Neuronal stem cell (in vitro differentiated cells): Measurements from ENCODE around the gene FAM163B.

Source experiments
- DNase-seq: peaks from one replicate; pipeline ENCODE4 v3.0.0-alpha.2; 2013; ENCODE audit warnings: low spot score
- H2AFZ ChIP-seq: one replicate; pipeline ENCODE4 v1.6.1; 2013; ENCODE audit warnings: mild to moderate bottlenecking, low read length, inconsistent platforms
- H2AK5ac ChIP-seq: 2 replicates; pipeline ENCODE4 v1.6.1; 2013; ENCODE audit warnings: low read depth, mild to moderate bottlenecking, inconsistent platforms, low read length, moderate library complexity, mixed read lengths
- H2BK120ac ChIP-seq: 2 replicates; pipeline ENCODE4 v1.6.1; 2013; ENCODE audit warnings: low read depth, mild to moderate bottlenecking, inconsistent platforms, low read length, moderate library complexity, mixed read lengths
- H2BK12ac ChIP-seq: one replicate; pipeline ENCODE4 v1.6.1; 2013; ENCODE audit warnings: low read length, inconsistent platforms
- H2BK15ac ChIP-seq: 2 replicates; pipeline ENCODE4 v1.6.1; 2013; ENCODE audit warnings: mild to moderate bottlenecking, low read length, inconsistent platforms, mixed read lengths
- H2BK5ac ChIP-seq: one replicate; pipeline ENCODE4 v1.6.1; 2013; ENCODE audit warnings: inconsistent platforms, mild to moderate bottlenecking, low read length, moderate library complexity
- H3K14ac ChIP-seq: one replicate; pipeline ENCODE4 v1.6.1; 2013; ENCODE audit warnings: low read length, inconsistent platforms
- H3K18ac ChIP-seq: 2 replicates; pipeline ENCODE4 v1.6.1; 2013; ENCODE audit warnings: low read length, inconsistent platforms
- H3K23ac ChIP-seq: 2 replicates; pipeline ENCODE4 v1.6.1; 2013; ENCODE audit warnings: low read depth, mild to moderate bottlenecking, mixed read lengths, low read length, inconsistent platforms; ENCODE audit not compliant: poor library complexity
- H3K27ac ChIP-seq: replicated peaks from 3 replicates; pipeline ENCODE4 v1.5.1; 2013; ENCODE audit warnings: low read length, inconsistent platforms
- H3K27me3 ChIP-seq, 3 experiments: 2 replicates each; pipeline ENCODE4 v1.6.1; 2013; ENCODE audit warnings: low read length in 3 of 3, mild to moderate bottlenecking in 2 of 3, inconsistent platforms in 1 of 3, low read depth in 1 of 3, mixed read lengths in 1 of 3, moderate library complexity in 1 of 3; ENCODE audit not compliant: control insufficient read depth in 3 of 3, insufficient read depth in 3 of 3
- H3K36me3 ChIP-seq, 2 donors: replicated peaks in 1 of 2; 2 replicates each; pipeline ENCODE4 v1.6.1; 2013; ENCODE audit warnings: low read length in 2 of 2; ENCODE audit not compliant: control insufficient read depth in 2 of 2, insufficient read depth in 2 of 2
- H3K4ac ChIP-seq: 2 replicates; pipeline ENCODE4 v1.6.1; 2013; ENCODE audit warnings: inconsistent platforms, mild to moderate bottlenecking, low read length, moderate library complexity
- H3K4me1 ChIP-seq, 2 donors: 1 replicate in 1 of 2; 2 replicates in 1 of 2; pipeline ENCODE4 v1.6.1; 2013; ENCODE audit warnings: low read length in 2 of 2, low read depth in 1 of 2; ENCODE audit not compliant: control insufficient read depth in 2 of 2, insufficient read depth in 1 of 2
- H3K4me2 ChIP-seq: one replicate; pipeline ENCODE4 v1.6.1; 2013; ENCODE audit warnings: mild to moderate bottlenecking, low read length, inconsistent platforms; ENCODE audit not compliant: insufficient read depth, poor library complexity, severe bottlenecking
- H3K4me3 ChIP-seq, 2 donors: 2 replicates each; pipeline ENCODE4 v1.5.1; 2013; ENCODE audit warnings: low read length in 2 of 2, mild to moderate bottlenecking in 2 of 2, inconsistent platforms in 1 of 2, moderate library complexity in 1 of 2
- H3K79me1 ChIP-seq: one replicate; pipeline ENCODE4 v1.6.1; 2013; ENCODE audit warnings: low read depth, mild to moderate bottlenecking, inconsistent platforms, low read length, moderate library complexity
- H3K9ac ChIP-seq: one replicate; pipeline ENCODE4 v1.6.1; 2013; ENCODE audit warnings: mild to moderate bottlenecking, low read depth, low read length, inconsistent platforms; ENCODE audit not compliant: poor library complexity
- H3K9me3 ChIP-seq, 2 donors: replicated peaks in 1 of 2; 2 replicates each; pipeline versions ENCODE3 to v1.6.1; 2013; ENCODE audit warnings: low read length in 2 of 2, mild to moderate bottlenecking in 2 of 2, inconsistent platforms in 1 of 2, low read depth in 1 of 2, mixed read lengths in 1 of 2, moderate library complexity in 1 of 2; ENCODE audit not compliant: control insufficient read depth in 2 of 2, insufficient read depth in 1 of 2
- H4K8ac ChIP-seq: one replicate; pipeline ENCODE4 v1.6.1; 2013; ENCODE audit warnings: low read depth, mild to moderate bottlenecking, inconsistent platforms, low read length, moderate library complexity
- H4K91ac ChIP-seq: one replicate; pipeline ENCODE4 v1.6.1; 2013; ENCODE audit warnings: low read length, low read depth, mild to moderate bottlenecking, inconsistent platforms; ENCODE audit not compliant: poor library complexity
- WGBS, 2 donors: extraction: QIAGEN DNeasy Blood & Tissue Kit; methylation state at CpG; one replicate each; pipeline ENCODE4 v1.1.7; 2013; ENCODE audit warnings: missing lambda C conversion rate in 2 of 2, mixed read lengths in 1 of 2; ENCODE audit not compliant: insufficient read length in 2 of 2, insufficient replicate concordance in 1 of 2; ENCODE audit errors: extremely low coverage in 2 of 2; 5-methylcytosine and 5-hydroxymethylcytosine counted together

Gene FAM163B

GRCh38 chr9:133579601-133580418 is 29.4 kb downstream of the FAM163B start:
- peaks cover 0 to 18% (median 0%) of the 10 kb centered on the region in 3 experiments for H3K27me3 ChIP-seq

GRCh38 chr9:133578524-133579441 is 30.4 kb downstream of the FAM163B start:
- H3K23ac ChIP-seq, result no peak overlapping the region
- H2BK15ac ChIP-seq, result no peak overlapping the region
- H3K4me2 ChIP-seq, result no peak overlapping the region
- H3K4me3 ChIP-seq, result no peak overlapping the region
- no peak overlapping the region for H2AFZ ChIP-seq
- peaks cover 0 to 14% (median 0%) of the 10 kb centered on the region in 3 experiments for H3K27me3 ChIP-seq
- peak overlapping the region; percentile 79 for H2AK5ac ChIP-seq
- H3K18ac ChIP-seq, result peak overlapping the region; percentile 83
- H2BK5ac ChIP-seq, result peak overlapping the region; percentile 78
- DNase-seq, result no peak
- H2BK12ac ChIP-seq, result peak overlapping the region; percentile 84
- H3K4me1 ChIP-seq, result peaks cover 7 to 24% of the 10 kb centered on the region in 2 donors
- peak overlapping the region; percentile 98 for H3K14ac ChIP-seq
- no CpG with 5 or more reads among the region's 41 CpGs for whole genome bisulfite sequencing, 2 donors
- no peaks in the 10 kb centered on the region for H3K79me1 ChIP-seq
- no peak overlapping the region for H2BK120ac ChIP-seq
- peak overlapping the region; percentile 68 for H3K4ac ChIP-seq
- no peak overlapping the region for H4K91ac ChIP-seq
- no peaks in the 10 kb centered on the region for H3K9me3 ChIP-seq
- peak overlapping the region; percentile 16 for H3K9ac ChIP-seq
- H3K27ac ChIP-seq, result no peak overlapping the region
- H3K36me3 ChIP-seq, result no peaks in the 10 kb centered on the region
- peak overlapping the region; percentile 76 for H4K8ac ChIP-seq

More at GRCh38 chr9:133579601-133580418, 29.4 kb downstream of the FAM163B start:
- H3K18ac ChIP-seq, result peak overlapping the region; percentile 63
- H3K4me3 ChIP-seq, result no peak overlapping the region
- H3K27ac ChIP-seq, result no peak overlapping the region
- WGBS, 2 donors, result no CpG with 5 or more reads among the region's 31 CpGs
- no peak overlapping the region for H4K8ac ChIP-seq
- no peak overlapping the region for H2BK120ac ChIP-seq
- H3K36me3 ChIP-seq, result no peaks in the 10 kb centered on the region
- peak overlapping the region; percentile 55 for H3K4ac ChIP-seq
- H4K91ac ChIP-seq, result no peak overlapping the region
- H3K9ac ChIP-seq, result no peak overlapping the region
- peak overlapping the region; percentile 98 for H3K14ac ChIP-seq
- H3K4me2 ChIP-seq, result no peak overlapping the region
- H2BK12ac ChIP-seq, result peak overlapping the region; percentile 64
- H2AK5ac ChIP-seq, result peak overlapping the region; percentile 79
- DNase-seq, result no peak
- peaks cover 10 to 28% of the 10 kb centered on the region in 2 donors for H3K4me1 ChIP-seq
- no peak overlapping the region for H2AFZ ChIP-seq
- H2BK15ac ChIP-seq, result peak overlapping the region; percentile 5
- H3K23ac ChIP-seq, result no peak overlapping the region
- no peak overlapping the region for H2BK5ac ChIP-seq
- H3K9me3 ChIP-seq, result no peaks in the 10 kb centered on the region
- H3K79me1 ChIP-seq, result no peaks in the 10 kb centered on the region

DNA sequence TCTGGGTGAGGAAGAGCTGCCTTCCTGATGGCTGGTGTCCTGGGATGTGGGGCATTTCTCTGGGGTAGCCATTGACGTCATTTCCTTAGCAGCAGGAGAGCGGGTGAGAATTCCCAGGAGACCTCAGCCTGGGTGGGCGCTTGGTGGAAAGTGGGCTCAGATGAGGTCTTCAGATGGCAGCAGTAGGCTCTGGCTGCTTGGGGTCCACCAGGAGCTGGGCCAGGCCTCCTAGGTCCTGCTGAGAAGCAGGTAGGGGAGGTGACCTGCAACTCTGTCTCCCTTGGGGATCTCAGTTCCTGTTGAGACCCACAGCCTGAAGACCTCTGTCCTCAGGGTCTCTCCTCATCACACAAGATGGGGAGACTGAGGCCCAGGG is 31.5 kb downstream of the FAM163B start:
- WGBS, 2 donors, result no CpG with 5 or more reads among the region's 3 CpGs
- H3K27me3 ChIP-seq, result peaks cover 0 to 15% (median 0%) of the 10 kb centered on the region in 3 experiments
- no peak for DNase-seq
- peak overlapping the region; percentile 16 for H2BK120ac ChIP-seq
- H2BK12ac ChIP-seq, result no peak overlapping the region
- H4K8ac ChIP-seq, result no peak overlapping the region
- peaks cover 7 to 24% of the 10 kb centered on the region in 2 donors for H3K4me1 ChIP-seq
- H3K36me3 ChIP-seq, result no peaks in the 10 kb centered on the region
- peak overlapping the region; percentile 17 for H2AK5ac ChIP-seq
- no peak overlapping the region for H3K4ac ChIP-seq
- H2BK15ac ChIP-seq, result peak overlapping the region; percentile 30
- no peak overlapping the region for H2AFZ ChIP-seq
- no peak overlapping the region for H3K27ac ChIP-seq
- H3K14ac ChIP-seq, result no peak overlapping the region
- no peak overlapping the region for H3K4me2 ChIP-seq
- H4K91ac ChIP-seq, result no peak overlapping the region
- peak overlapping the region; percentile 83 for H3K18ac ChIP-seq
- no peak overlapping the region for H3K23ac ChIP-seq
- no peak overlapping the region for H3K4me3 ChIP-seq
- H2BK5ac ChIP-seq, result peak overlapping the region; percentile 44
- peak overlapping the region; percentile 3 for H3K9ac ChIP-seq
- H3K9me3 ChIP-seq, result no peaks in the 10 kb centered on the region
- no peaks in the 10 kb centered on the region for H3K79me1 ChIP-seq
